ENCODE data around the gene HAUS7.
A peak's percentile ranks its signal among the peaks of the same experiment; 100 is the strongest.

HAUS7 gene

DNA sequence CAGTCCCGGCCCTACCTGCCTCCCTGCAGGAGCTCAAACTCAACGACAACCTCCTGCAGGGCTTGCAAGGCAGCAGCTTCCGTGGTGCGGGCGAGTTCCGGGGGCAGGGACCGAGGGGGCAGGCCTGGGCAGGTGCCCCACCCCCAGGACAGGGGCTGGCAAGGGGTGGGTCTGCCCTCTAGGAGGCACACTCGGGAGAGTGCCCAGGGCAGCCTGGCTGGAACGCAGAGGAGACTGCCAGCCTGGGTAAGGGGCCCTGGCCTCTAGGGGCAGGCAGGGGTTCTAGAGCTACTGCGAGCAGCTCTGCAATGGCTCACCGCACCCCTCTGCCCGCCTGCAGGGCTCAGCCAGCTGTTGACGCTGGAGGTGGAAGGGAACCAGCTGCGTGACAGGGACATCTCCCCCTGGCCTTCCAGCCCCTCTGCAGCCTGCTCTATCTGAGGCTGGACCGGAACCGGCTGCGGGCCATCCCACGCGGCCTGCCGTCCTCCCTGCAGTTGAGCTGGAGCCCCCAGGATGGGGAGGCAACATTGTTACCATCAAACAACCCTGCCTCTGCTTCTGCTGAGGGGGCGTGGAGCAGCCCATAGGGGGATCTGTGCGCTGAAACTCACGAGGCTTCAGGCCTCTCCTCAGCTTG is 12.1 kb upstream of the HAUS7 start:
- no peak for DNase-seq
- in situ Hi-C loops (cut with MboI; ENCODE audit: low pct_unique_long_range_greater_than_20kb, low sequenced_read_pairs): no loop called here

DNA sequence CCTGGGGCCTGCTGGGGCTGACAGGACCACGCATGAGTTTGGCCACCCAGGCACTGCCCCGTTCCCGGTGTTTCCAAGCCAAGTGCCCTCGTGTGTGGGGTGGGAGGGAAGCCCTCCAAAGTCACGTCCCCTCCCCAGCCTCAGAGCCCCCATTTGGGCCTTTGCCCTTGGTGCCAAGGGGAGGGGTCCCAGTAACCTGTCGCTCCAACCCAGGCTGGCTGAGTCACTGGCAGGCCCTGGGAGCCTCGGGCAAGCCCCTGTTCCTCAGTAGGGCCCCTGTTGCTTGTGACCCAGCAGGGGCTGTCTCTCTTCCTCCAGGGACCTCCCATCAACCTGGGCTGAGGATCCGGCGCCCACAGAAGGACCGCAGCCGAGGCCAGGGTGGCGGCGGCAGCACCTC is 10.7 kb upstream of the HAUS7 start:
- DNase-seq: no peak
- in situ Hi-C loops (cut with MboI; ENCODE audit: low pct_unique_long_range_greater_than_20kb, low sequenced_read_pairs): no loop called here

DNA sequence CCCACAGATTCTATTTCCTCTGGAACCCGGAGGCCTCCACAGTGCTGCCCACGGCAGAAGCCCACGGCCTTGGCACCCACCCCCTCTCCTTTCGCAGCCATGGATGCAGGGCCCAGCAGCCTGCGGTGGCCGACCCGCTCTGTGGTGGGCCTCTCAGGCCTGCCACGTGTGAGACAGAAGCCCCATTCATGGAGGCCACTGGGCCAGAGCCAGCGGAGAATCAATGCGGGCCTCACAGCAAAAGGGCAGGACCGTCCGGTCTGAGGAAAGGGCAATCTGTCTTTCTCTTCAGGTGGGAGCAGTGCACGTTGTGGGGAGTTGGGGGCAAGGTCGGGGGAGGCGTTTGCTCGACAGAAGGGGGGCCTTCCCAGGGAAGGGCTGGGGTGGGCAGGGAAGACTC is 8.4 kb upstream of the HAUS7 start:
- in situ Hi-C loops (cut with MboI; ENCODE audit: low pct_unique_long_range_greater_than_20kb, low sequenced_read_pairs): no loop called here
- DNase-seq: no peak

DNA sequence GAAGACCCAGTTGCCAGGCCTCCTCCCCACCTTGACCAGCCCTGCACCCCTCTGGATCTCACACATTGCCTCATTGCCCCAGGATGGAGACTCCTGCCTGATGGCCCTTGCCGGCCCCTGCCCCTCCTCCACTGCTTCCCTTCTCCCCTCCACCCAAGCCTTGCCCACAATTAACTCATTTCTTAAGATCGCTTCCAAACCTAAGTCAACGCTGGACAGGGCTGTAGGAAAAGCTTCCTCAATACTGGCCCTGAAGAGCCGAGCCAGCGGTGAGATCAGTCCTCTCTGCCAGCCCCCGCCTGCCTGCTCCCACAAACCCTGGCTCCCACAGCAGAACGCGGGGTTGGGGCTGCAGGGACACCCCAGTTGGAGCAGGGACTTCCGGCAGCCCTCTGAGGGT is 7.5 kb upstream of the HAUS7 start:
- in situ Hi-C loops (cut with MboI; ENCODE audit: low pct_unique_long_range_greater_than_20kb, low sequenced_read_pairs): no loop called here
- DNase-seq: no peak

DNA sequence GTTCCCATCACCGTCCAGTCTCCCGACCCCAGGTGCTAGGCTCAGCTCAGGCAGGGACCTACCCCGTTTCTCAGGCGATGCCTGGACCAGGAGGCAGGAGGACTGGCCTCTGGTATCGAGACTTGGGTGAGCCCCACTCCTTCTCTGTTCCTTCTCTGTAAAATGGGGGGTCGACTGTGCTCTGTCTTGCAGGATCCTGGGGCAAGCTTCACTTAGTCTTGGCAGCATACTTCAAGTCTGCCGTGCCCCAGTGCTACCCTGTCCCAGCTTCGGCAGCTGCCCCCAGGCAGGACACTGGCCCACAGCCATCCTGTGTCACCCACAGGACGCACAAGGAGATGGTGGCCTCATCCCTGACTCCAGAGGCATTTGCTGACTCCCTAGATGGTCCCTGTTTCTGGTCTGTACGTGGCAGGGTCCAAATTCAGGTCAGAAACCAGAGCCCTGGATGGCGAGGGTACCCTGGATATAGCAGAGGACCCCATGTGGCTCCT is 7.0 kb upstream of the HAUS7 start:
- DNase-seq: no peak
- in situ Hi-C loops (cut with MboI; ENCODE audit: low pct_unique_long_range_greater_than_20kb, low sequenced_read_pairs): no loop called here

DNA sequence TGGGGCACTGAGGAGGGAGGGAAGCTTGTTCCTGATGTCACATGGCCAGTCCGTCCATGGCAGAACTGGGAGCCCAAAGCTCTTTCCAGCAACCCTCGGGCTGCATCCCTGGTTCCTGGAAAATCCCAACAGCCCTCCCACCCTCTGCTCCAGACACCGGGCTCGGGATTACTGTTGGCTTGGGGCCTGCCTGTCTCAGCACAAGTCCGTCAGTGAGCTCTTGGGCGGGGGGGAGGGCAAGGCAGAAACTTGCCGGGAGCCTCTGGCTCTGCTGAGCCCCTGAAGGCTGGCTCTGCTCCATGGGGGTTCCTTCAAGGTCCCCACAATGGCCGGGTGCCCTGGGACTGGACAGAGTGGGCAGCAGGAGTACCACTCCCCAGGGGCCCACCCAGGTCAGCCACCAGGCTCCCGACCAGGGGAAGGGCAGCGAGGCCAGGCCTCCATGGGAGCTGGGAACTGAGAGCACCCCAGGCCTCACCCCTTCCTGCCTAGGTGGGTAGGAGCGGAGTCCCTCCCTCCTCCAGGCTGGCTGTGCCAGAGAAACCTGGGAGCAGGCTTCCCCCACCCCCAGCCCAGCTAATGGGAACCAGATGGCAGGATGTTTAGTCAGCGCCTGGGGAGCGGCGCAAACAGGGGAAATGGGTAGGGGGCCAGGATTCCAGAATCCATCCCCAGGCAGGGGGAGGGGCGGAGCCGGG is 6.4 kb upstream of the HAUS7 start:
- in situ Hi-C loops (cut with MboI; ENCODE audit: low pct_unique_long_range_greater_than_20kb, low sequenced_read_pairs): no loop called here
- DNase-seq: no peak

DNA sequence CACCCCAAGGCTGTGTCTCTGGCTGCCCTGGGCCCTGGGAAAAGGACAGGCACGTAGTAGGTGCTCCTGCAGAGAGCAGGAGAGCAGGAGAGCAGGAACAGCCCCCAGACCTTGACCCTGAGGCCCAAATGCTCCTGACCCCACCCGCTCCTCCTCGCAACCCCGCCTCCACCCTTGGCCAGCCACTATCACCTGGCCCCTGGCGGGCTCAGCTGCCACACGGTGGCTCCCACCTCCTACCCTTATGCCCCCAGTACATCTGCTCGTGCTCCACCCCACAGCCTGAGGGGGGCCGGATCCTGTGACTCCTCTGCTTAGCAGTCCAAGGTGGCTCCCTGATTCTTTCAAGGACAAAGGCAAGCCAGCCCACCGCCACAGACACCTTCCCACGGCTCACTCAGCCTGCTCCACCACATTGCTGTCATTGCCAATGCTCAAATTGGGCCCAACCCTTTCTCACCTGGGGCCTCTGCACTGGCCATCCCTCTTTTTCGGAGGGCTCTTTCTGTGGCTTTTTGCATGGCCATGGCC is 5.4 kb upstream of the HAUS7 start:
- DNase-seq: no peak
- in situ Hi-C loops (cut with MboI; ENCODE audit: low pct_unique_long_range_greater_than_20kb, low sequenced_read_pairs): no loop called here

DNA sequence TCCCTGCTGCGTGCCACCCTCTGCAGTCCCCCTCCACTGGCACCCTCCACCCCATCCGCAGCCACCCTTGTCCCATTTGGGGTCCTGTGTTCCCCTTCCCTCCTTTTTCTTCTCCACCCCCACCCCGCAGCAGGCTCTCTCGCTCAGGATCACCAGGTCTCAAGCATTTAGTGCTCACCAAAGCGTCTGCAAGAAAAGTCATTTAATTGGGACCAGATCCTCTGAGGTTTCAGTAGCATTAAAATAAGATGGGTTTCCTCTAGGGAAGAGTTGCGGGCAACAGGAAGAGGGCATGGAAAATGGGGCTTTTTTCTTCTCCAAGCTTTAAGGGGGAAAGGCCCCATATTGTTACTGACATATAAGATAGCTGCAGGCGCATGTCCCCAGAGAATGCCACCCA is 4.9 kb upstream of the HAUS7 start:
- in situ Hi-C loops (cut with MboI; ENCODE audit: low pct_unique_long_range_greater_than_20kb, low sequenced_read_pairs): no loop called here

DNA sequence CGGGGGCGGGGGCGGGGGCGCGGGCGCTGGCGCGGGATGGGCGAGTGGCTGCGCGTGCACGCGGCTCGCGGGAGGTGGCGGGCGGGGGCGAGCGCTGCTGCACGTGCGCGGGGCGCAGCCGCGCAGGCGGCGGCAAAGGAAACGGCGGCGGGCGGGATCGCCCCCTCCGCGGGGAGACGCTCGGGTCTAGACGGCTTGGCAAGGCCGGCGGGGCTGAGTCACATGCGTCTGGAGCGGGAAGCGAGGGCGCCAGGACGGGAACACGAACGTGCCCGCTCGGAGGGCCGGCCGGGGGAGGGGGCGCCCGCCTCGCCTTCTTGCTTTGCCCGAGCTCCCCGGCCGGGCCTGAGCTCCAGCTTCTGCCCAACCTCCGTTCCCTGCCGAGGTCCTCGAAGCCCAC is 4.3 kb upstream of the HAUS7 start:
- no peak for DNase-seq

More for the DNA sequence above, 4.9 kb upstream of the HAUS7 start:
- no peak for DNase-seq

DNA sequence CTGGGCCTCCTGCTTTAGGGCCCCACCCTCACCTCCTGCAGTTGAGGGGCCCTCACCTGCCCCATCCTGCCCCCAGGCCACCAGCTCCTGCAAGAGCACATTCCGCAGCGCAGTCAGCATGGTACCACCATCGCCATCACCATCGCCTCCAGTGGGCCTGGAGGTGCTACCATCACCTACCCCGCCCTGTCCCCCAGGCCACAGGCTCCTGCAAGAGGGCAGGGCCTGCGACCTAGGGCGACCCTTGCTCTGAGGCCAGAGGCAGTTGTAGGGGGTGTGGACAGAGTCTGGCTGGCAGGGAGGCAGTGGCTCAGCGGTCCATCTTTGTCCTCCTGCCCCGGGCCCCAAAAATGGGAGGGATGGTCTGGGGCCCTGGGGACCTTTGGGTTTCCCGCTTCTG is 3.9 kb upstream of the HAUS7 start:
- DNase-seq: no peak
- in situ Hi-C loops (cut with MboI; ENCODE audit: low pct_unique_long_range_greater_than_20kb, low sequenced_read_pairs): no loop called here

More for the DNA sequence above, 4.3 kb upstream of the HAUS7 start:
- in situ Hi-C loops (cut with MboI; ENCODE audit: low pct_unique_long_range_greater_than_20kb, low sequenced_read_pairs): no loop called here

DNA sequence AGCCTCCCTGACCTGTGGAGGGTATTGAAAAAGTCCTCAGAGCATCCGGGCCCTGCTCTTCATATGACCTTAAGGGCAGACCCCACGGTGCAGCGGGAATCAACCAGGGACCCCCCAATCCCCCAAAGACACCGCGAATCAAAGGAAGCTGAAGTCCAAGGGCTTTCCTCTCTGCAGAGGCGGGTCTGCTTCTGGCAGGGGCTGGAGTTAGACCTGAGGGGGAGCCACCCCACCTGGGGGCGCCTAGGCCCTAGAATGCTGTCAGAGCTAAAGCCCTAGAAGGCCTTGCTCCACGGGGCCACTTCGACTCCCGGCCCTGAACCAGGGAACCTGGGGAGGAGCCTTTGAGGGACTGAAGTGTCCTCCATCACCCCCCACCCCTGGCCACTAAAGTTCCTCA is 2.8 kb upstream of the HAUS7 start:
- DNase-seq: no peak
- in situ Hi-C loops (cut with MboI; ENCODE audit: low pct_unique_long_range_greater_than_20kb, low sequenced_read_pairs): no loop called here

DNA sequence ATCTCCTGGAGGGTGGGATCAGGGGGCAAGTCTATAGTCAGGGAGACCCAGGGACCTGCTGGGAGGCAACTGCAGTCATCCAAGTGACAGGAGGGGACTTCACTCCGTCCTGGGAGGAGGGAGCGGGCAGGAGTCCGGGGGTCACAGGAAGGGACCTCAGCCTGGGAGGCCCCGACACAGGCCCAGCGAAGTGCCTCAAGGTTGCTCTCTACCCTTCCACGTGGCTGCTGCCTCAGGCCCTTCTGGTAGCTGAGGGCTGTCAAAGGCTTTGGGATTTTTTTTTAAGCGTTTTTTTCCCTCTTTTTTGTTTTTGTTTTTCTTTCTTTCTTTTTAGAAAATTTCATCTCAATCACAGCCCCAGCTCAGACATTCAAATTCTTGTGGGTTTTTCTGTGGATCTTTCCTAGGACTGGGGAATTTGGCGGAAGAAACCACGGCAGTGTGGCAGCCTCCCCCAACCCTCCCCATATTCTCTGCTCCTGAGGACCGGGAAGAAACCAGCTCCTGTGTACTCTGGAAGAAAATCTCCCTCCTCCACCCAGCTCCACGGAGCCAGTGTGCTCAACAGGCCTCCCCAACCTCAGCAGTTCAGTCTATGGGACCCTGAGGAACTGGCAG is 1.4 kb upstream of the HAUS7 start:
- in situ Hi-C loops (cut with MboI; ENCODE audit: low pct_unique_long_range_greater_than_20kb, low sequenced_read_pairs): no loop called here
- no peak for DNase-seq

DNA sequence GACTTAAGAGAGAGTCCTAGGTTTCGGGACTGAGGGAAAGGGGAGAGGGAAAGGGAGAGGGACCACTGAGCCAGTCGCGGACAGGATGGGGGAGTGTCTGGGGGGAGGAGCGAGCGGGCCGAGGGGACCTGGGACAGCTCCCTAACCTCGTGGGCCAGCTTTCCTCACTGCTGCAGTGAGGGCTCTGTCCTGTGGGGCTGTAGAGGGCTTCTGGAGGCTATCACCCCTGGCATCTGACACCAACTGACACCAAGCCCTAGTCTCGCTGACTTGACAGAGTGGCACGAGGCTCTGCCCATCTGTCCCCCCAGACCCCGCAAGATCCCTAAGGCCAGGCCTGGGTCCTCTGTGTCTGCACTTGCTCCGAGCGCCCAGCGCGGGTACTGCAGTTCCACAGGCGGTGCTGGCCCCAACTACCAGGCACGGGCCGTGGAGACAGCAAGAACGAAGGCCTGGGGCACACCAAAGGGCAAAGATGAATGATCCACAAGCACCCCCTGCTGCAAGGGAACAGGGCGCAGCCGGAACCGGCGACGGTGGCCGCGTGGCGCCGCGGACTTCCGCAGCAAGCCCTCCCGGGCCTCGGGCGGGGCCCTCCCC is 465 bp downstream of the HAUS7 start:
- in situ Hi-C loops (cut with MboI; ENCODE audit: low pct_unique_long_range_greater_than_20kb, low sequenced_read_pairs): no loop called here
- peak; percentile 73 for DNase-seq

DNA sequence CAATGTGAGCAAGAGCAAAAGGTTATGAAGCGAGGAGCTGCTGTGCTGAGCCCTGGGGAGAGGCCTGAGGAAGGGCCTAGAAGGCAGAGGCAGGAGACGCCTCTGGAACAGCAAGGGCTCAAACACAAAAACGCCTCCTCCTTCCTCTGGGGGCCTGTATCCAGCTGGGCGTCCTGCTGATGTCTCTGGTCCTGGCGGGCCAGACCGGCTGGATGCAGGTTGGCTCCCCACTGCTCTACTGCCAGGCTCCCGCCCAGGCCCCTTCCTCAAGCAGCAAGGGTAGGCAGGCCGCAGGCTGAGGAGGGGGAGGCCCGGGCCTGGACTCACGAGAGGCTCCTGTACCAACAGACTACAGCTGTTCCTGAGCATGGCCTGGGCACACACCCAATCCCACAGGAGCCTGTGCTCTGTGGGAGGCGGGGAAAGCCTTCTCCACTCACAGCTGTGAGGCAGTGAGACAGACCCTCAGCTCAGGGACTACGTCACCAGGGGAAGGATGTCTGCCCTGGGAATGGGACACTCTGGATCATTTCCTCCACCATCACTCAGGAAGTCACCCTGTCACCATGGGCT is 2.3 kb downstream of the HAUS7 start:
- no peak for DNase-seq
- in situ Hi-C loops (cut with MboI; ENCODE audit: low pct_unique_long_range_greater_than_20kb, low sequenced_read_pairs): no loop called here

DNA sequence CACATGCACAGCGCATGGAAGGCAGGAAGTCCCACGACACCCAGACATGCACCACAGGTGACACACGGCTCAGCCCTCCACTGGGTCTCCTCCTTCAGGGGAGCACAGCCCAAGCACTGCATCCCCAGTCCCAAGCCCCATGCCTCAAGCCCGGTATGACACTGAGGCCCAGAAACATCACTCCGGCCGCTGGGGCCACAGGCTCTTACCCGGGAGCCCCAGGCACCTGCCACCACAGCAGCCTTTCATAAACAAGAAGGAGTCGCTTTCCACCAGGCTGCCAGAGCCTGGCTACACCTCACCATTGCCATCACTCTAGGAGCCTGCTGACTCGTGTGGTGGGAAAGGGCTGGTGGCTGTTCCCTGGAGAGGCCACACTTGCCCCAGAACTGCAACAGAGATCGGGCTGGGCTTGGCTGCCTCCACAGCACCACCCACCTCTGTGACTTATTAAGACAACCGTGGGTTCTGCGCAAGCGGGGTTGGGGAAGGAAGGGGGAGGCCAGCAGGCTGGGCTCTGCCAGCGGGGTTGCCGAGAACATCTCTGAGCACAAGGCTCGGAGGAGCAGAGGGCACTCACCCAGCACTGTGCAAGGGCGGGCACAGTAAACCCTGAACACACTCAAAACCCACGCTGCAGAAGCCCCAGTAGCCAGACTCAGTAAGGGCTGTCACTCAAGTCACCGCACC is 4.5 kb downstream of the HAUS7 start:
- in situ Hi-C loops (cut with MboI; ENCODE audit: low pct_unique_long_range_greater_than_20kb, low sequenced_read_pairs): no loop called here
- no peak for DNase-seq

DNA sequence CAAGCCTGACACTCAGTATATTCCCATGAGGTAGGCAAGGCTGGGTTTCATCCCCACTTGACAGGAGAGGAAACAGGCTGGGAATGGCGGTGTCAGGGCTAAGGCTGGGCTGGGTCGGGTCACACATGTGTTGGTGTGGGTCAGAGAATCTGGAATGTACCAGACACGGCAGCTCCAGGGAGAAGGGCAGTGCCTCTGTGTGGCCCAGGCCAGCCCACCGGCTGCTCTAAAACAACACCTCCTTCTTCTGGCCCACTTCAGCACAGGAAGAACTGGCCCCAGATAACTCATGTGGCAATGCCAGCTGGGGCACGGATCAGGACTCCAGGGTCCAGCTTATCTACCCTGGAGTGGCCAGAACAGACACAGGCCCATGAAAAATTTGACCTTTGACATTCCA is 6.3 kb downstream of the HAUS7 start:
- DNase-seq: no peak
- in situ Hi-C loops (cut with MboI; ENCODE audit: low pct_unique_long_range_greater_than_20kb, low sequenced_read_pairs): no loop called here

DNA sequence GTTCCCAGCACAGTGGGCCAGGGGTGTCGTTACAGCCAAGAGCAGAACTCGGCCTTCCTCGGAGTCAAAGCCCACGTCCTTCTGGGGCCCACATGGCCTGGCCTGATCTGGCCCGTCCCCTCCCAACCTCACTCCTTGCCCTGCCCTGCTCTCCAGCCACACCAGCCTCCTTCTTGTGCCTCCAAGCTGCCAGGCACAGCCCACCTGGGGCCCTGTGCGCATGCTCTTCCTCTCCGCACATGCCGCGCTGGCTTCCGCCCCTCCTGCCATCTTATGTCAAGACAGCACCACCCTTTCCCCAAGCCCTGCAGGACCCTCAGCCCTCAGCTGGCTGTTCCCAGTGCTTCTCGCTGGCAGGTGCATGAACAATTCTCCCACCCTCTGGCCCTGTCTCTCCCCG is 6.8 kb downstream of the HAUS7 start:
- in situ Hi-C loops (cut with MboI; ENCODE audit: low pct_unique_long_range_greater_than_20kb, low sequenced_read_pairs): no loop called here

DNA sequence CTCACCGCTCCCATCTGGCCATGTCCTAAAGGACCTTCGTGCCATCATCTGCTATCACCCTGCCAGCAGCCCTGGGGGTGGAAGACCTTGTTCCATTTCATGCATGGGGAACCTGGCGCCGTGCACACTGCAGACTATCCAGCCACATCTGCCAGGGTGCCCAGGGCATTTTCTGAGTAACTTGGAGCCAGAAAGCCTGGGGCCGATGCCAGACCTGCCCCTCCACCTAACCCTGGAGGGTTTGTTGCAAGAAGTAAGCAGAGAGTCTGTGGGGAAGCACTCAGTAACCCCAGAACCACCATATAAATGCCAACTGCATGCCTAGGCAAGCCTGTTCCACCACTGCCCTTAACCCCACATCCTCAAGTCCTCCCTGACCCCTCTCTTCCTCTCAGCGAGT is 7.3 kb downstream of the HAUS7 start:
- DNase-seq: no peak
- in situ Hi-C loops (cut with MboI; ENCODE audit: low pct_unique_long_range_greater_than_20kb, low sequenced_read_pairs): no loop called here

More for the DNA sequence above, 6.8 kb downstream of the HAUS7 start:
- no peak for DNase-seq

DNA sequence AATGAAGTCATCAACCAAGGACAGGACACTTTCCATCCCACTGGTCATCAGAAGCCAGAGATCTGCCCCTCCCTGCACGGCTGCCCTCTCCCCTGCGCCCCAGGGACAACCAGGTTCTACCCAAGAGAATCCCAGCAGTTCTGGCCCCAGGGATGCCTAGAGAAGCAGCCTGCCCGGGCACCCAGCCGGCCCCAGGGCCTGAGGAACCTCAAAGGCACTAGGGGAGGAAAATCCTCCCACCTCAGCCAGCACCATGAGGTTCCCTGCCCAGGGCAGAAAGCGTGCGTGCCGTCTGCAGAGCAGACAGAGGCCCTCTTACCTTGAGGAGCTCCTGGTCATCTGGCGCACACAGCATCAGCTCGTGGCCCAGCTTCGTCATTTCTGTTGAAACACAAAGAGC is 8.1 kb downstream of the HAUS7 start:
- in situ Hi-C loops (cut with MboI; ENCODE audit: low pct_unique_long_range_greater_than_20kb, low sequenced_read_pairs): no loop called here
- DNase-seq: no peak
